SK-N-SH treated with all-trans-retinoic acid at 6 μM for 48 hours (cell line): ENCODE data around the gene PARD3B.

ENCODE experiments used
- ATAC-seq: fragments of 200-7000 bp; cut with Tn5 transposase; 3 replicates; pipeline ENCODE4 v1.9.1; 2020; ENCODE audit warnings: mild to moderate bottlenecking, moderate library complexity
- ARNTL ChIP-seq: fragments of 450-650 bp; formaldehyde crosslinking; IDR thresholded peaks from 2 replicates; pipeline ENCODE4 v1.5.0; 2020; ENCODE audit warnings: low read depth, mild to moderate bottlenecking, moderate library complexity, borderline replicate concordance
- BACH2 ChIP-seq: fragments of 250-450 bp; sonication (Bioruptor Pico); IDR thresholded peaks from 2 replicates; pipeline ENCODE4 v1.9.0; 2021; ENCODE audit warnings: mild to moderate bottlenecking, borderline replicate concordance
- CREB5 ChIP-seq: fragments of 250-450 bp; sonication (Bioruptor Pico); IDR thresholded peaks from 2 replicates; pipeline ENCODE4 v1.5.1; 2020; ENCODE audit warnings: low read depth, mild to moderate bottlenecking, moderate library complexity
- CSDC2 ChIP-seq: fragments of 250-450 bp; sonication (Bioruptor Pico); IDR thresholded peaks from 2 replicates; pipeline ENCODE4 v1.5.0; 2020; ENCODE audit warnings: mild to moderate bottlenecking, moderate library complexity
- CSRNP3 ChIP-seq: fragments of 250-450 bp; sonication (Bioruptor Pico); IDR thresholded peaks from 2 replicates; pipeline ENCODE4 v1.5.1; 2021; ENCODE audit warnings: mild to moderate bottlenecking, moderate library complexity
- ESRRG ChIP-seq: fragments of 250-450 bp; sonication (Bioruptor Pico); IDR thresholded peaks from 2 replicates; pipeline ENCODE4 v1.6.1; 2021; ENCODE audit warnings: mild to moderate bottlenecking
- GLIS3 ChIP-seq: fragments of 250-450 bp; sonication (Bioruptor Pico); IDR thresholded peaks from 2 replicates; pipeline ENCODE4 v1.5.0; 2020; ENCODE audit warnings: mild to moderate bottlenecking, moderate library complexity
- ISL1 ChIP-seq: fragments of 250-450 bp; sonication (Bioruptor Pico); IDR thresholded peaks from 2 replicates; pipeline ENCODE4 v2.1.2; 2022; ENCODE audit warnings: mild to moderate bottlenecking, moderate library complexity
- OSR1 ChIP-seq: fragments of 250-450 bp; sonication (Bioruptor Pico); IDR thresholded peaks from 2 replicates; pipeline ENCODE4 v1.8.0; 2022; ENCODE audit warnings: moderate library complexity, mild to moderate bottlenecking, inconsistent platforms
- POU6F1 ChIP-seq: fragments of 250-450 bp; sonication (Bioruptor Pico); IDR thresholded peaks from 2 replicates; pipeline ENCODE4 v1.8.0; 2021; ENCODE audit warnings: low read depth, mild to moderate bottlenecking, moderate library complexity, borderline replicate concordance
- PPARA ChIP-seq: fragments of 250-450 bp; sonication (Bioruptor Pico); IDR thresholded peaks from 2 replicates; pipeline ENCODE4 v1.5.0; 2020; ENCODE audit warnings: mild to moderate bottlenecking, borderline replicate concordance
- RARB ChIP-seq: fragments of 250-450 bp; sonication (Bioruptor Pico); IDR thresholded peaks from 2 replicates; pipeline ENCODE4 v1.8.0; 2021; ENCODE audit warnings: mild to moderate bottlenecking, moderate library complexity
- SNAI2 ChIP-seq: fragments of 250-450 bp; sonication (Bioruptor Pico); IDR thresholded peaks from 2 replicates; pipeline ENCODE4 v1.5.0; 2020; ENCODE audit warnings: mild to moderate bottlenecking, moderate library complexity
- TCF4 ChIP-seq: fragments of 250-450 bp; sonication (Bioruptor Pico); IDR thresholded peaks from 2 replicates; pipeline ENCODE4 v1.8.0; 2021; ENCODE audit warnings: mild to moderate bottlenecking, moderate library complexity, borderline replicate concordance
- ZC3H10 ChIP-seq: fragments of 250-450 bp; sonication (Bioruptor Pico); IDR thresholded peaks from 2 replicates; pipeline ENCODE4 v1.5.1; 2021; ENCODE audit warnings: mild to moderate bottlenecking, moderate library complexity
- ZFP3 ChIP-seq: fragments of 250-450 bp; sonication (Bioruptor Pico); IDR thresholded peaks from 2 replicates; pipeline ENCODE4 v1.5.0; 2020; ENCODE audit warnings: mild to moderate bottlenecking, moderate library complexity
- ZFP30 ChIP-seq: fragments of 450-650 bp; formaldehyde crosslinking; IDR thresholded peaks from 2 replicates; pipeline ENCODE4 v1.5.0; 2022; ENCODE audit warnings: mild to moderate bottlenecking, moderate library complexity
- ZNF70 ChIP-seq: fragments of 450-650 bp; formaldehyde crosslinking; IDR thresholded peaks from 2 replicates; pipeline ENCODE4 v1.5.0; 2020; ENCODE audit warnings: mild to moderate bottlenecking, moderate library complexity
- ZNF8 ChIP-seq: fragments of 450-650 bp; formaldehyde crosslinking; IDR thresholded peaks from 2 replicates; pipeline ENCODE4 v1.5.0; 2020; ENCODE audit warnings: mild to moderate bottlenecking, moderate library complexity
- TF ChIP-seq, protein P1 (sequence below): fragments of 250-450 bp; sonication (Bioruptor Pico); IDR thresholded peaks from 2 replicates; pipeline ENCODE4 v1.8.0; 2020; ENCODE audit warnings: mild to moderate bottlenecking, moderate library complexity, borderline replicate concordance

Gene PARD3B

GRCh38 chr2:204573221-204573620 lies 27.9 kb downstream of the PARD3B start:
- ATAC-seq, result no peak
- TF ChIP-seq ESRRG (no peak), OSR1 (no peak), ARNTL (CRISPR knock-in tag) (no peak), POU6F1 (CRISPR knock-in tag) (no peak), BACH2 (CRISPR knock-in tag) (no peak), GLIS3 (CRISPR knock-in tag) (no peak), RARB (no peak), CREB5 (CRISPR knock-in tag) (no peak), ZNF8 (CRISPR knock-in tag) (no peak), SNAI2 (CRISPR knock-in tag) (no peak), ZNF70 (no peak), CSRNP3 (no peak), PPARA (CRISPR knock-in tag) (no peak), TCF4 (CRISPR knock-in tag) (no peak), CSDC2 (CRISPR knock-in tag) (no peak), ZFP3 (CRISPR knock-in tag) (no peak), ZC3H10 (CRISPR knock-in tag) (no peak), ZFP30 (no peak), ISL1 (CRISPR knock-in tag) (no peak)
- TF ChIP-seq, protein P1, sequence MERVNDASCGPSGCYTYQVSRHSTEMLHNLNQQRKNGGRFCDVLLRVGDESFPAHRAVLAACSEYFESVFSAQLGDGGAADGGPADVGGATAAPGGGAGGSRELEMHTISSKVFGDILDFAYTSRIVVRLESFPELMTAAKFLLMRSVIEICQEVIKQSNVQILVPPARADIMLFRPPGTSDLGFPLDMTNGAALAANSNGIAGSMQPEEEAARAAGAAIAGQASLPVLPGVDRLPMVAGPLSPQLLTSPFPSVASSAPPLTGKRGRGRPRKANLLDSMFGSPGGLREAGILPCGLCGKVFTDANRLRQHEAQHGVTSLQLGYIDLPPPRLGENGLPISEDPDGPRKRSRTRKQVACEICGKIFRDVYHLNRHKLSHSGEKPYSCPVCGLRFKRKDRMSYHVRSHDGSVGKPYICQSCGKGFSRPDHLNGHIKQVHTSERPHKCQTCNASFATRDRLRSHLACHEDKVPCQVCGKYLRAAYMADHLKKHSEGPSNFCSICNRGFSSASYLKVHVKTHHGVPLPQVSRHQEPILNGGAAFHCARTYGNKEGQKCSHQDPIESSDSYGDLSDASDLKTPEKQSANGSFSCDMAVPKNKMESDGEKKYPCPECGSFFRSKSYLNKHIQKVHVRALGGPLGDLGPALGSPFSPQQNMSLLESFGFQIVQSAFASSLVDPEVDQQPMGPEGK (CRISPR knock-in tag), result no peak

DNA sequence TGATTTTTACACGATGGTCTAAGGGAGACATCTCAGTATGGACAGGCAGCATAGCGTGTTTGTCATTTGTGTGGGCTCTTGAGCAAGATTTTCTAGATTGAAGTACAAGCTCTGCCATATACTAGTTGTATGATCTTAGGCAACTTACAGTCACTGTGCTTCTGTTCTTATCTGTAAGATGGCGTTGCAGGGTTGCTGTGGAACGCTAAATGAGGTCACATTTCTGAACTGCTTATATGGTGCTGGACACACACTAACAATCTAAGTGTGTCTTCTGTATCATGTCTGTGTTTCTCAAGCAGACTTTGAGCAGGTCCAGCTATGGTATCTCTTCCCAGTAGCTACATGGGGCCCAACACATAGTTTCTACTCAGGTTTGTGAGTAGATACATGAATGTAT lies 29.2 kb downstream of the PARD3B start:
- ATAC-seq, result no peak

GRCh38 chr2:204575463-204575862 lies 30.2 kb downstream of the PARD3B start:
- no peak for ATAC-seq

More for the DNA sequence above, 29.2 kb downstream of the PARD3B start:
- TF ChIP-seq GLIS3 (CRISPR knock-in tag), result no peak
- TF ChIP-seq POU6F1 (CRISPR knock-in tag), result no peak
- TF ChIP-seq PPARA (CRISPR knock-in tag), result no peak
- no peak for TF ChIP-seq SNAI2 (CRISPR knock-in tag)
- no peak for TF ChIP-seq ESRRG
- no peak for TF ChIP-seq ZC3H10 (CRISPR knock-in tag)

More at GRCh38 chr2:204575463-204575862, 30.2 kb downstream of the PARD3B start:
- TF ChIP-seq PPARA (CRISPR knock-in tag), result no peak
- no peak for TF ChIP-seq ESRRG
- no peak for TF ChIP-seq ZC3H10 (CRISPR knock-in tag)
- TF ChIP-seq OSR1, result no peak
- no peak for TF ChIP-seq BACH2 (CRISPR knock-in tag)
- TF ChIP-seq POU6F1 (CRISPR knock-in tag), result no peak
- TF ChIP-seq GLIS3 (CRISPR knock-in tag), result no peak
- no peak for TF ChIP-seq ZFP30
- no peak for TF ChIP-seq TCF4 (CRISPR knock-in tag)
- TF ChIP-seq, protein P1 (CRISPR knock-in tag), result no peak
